ENCODE results near the gene ATP9B.
A peak's percentile ranks its signal among the peaks of the same experiment; 100 is the strongest.

- TF ChIP-seq CTCF (IDR thresholded peaks at IDR 0.05; ENCODE audit: low read depth, low read length, missing input control) = no peak
- peak; percentile 13 for TF ChIP-seq HNF4G (IDR thresholded peaks at IDR 0.05)
- TF ChIP-seq REST (IDR thresholded peaks at IDR 0.05) = peak; percentile 9
Measured at GRCh38 chr18:79252904-79253633, 183.9 kb downstream of the ATP9B start.

Measured in liver (tissue), 3 donors.